HG02763 (cell line): ENCODE data around the gene SPC24.
"Not testable (repeated sequence)": the region's sequence is repeated elsewhere in the genome, so short reads cannot be mapped to it uniquely, and the experiment has no call there.

ENCODE experiments used
- ATAC-seq: cut with Tn5 transposase; IDR thresholded peaks from one replicate; pipeline ENCODE4 v1.9.1; 2021; ENCODE audit warnings: mild to moderate bottlenecking, moderate library complexity; ENCODE audit not compliant: unreplicated experiment

Gene SPC24

DNA sequence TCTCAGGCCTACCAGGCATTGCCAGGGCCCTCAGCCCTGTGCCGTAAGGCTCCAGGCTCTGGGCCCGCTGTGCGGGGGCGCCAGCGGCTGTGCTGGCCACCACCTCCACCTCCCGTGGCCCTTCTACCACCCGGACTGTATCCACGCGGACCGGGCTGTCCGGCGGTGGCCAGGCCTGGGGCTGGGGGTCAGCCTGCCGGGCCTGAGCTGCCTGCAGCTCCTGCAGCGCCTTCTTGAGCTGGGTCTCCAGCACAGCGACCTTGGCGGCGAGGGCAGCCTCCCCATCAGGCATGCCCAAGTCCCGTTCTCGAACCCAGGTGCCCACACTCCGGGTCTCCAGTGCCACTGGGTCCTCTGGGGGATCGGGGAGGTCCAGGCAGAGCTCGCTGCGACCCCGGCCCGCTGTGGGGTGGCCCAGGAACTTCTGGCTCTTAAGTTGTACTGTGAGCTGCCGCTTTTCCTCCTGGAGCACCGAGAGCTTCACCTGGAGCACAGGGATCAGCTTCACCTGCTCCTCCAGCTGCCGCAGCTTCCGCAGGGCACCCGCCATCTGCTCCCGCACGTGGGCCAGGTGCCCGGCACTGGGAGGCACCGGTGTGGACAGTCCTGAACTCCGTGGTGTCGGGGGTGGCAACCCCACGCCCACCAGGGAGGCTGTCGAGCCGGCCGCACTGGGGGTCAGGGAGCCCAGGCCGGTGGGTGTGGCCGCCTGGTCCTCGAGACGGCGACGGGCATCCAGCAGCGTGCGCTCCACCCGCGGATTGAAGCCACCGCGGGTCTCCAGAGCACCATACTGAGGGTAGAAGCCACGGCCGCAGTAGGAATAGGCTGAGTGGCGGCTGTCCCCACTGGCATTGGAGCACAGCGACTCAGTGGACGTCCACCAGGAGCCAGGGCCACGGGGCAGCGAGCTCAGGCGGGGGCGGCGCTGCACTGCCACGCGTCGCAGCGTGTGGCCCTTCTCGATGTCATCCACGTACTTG lies 37.7 kb upstream of the SPC24 start:
- no peak for ATAC-seq

DNA sequence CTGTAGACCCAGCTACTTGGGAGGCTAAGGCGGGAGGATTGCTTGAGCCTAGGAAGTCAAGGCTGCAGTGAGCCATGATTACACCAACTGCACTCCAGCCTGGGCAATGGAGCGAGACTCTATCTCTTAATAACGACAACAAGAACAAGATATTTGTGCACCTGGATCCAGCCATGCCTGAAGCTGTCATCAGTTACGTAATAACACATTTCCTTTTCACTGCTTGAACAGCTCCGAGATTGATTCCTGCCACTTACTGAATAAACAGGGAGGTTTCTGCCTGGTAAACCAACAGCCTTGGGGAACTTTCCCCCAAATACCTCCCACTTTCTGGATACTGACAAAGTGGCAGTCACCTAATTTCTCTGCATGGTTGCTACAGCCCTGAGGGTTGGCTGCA lies 36.4 kb upstream of the SPC24 start:
- no peak for ATAC-seq

DNA sequence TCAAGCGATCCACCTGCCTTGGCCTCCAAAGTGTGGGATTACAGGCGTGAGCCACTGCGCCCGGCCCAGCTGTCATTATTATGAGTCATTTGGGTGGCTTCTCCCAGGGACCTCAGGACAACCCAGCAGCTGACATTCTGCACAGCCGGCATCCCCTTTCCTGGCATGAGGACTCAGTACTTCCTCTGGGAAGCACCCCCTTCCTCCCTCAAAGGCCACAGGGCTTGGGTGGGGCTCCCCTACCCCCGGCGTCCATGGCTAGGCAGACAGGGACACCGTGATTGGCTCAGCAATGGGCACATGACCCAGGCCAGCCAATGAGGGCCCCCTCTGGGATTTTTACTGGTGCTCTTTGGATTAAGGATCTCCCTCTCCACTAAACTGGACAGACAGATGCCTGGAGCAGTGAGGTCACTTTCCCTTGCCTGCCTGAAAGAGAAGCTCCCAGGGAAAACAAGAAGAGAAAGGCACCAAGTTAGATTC lies 35.7 kb upstream of the SPC24 start:
- no peak for ATAC-seq

DNA sequence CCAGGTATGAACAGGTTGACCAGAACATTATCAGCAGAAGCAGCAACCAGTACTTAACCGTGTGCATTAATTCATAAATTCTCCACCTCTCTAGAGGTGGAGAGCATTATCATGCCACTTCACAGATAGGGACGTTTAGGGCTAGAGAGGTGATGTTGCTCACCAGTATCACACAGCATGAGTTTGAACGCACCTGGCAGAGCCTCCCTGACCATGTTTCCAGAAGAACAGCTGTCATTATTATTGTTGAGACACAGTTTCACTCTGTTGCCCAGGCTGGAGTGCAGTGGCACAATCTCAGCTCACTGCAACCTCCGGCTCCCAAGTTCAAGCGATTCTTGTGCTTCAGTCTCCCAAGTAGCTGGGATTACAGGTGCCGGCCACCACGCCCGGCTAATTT lies 34.9 kb upstream of the SPC24 start:
- no peak for ATAC-seq

DNA sequence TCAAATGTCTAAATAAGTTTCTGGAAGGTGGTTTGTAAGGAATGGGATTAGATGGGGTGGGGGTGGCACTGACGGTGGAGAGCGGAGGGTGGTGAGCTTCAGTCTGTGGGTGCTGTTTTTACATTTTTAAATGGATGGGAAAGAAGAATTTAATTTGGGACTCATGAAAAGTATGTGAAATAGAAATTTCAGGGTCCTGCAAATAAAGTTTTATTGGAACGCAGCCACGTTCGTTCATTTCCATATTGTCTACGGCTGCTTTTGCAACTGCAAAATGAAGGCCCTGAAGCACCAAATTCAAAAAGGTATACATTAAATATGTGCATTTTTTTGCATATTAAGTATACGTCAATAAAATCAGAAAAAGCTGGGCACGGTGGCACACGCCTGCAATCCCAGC lies 31.9 kb upstream of the SPC24 start:
- no peak for ATAC-seq

DNA sequence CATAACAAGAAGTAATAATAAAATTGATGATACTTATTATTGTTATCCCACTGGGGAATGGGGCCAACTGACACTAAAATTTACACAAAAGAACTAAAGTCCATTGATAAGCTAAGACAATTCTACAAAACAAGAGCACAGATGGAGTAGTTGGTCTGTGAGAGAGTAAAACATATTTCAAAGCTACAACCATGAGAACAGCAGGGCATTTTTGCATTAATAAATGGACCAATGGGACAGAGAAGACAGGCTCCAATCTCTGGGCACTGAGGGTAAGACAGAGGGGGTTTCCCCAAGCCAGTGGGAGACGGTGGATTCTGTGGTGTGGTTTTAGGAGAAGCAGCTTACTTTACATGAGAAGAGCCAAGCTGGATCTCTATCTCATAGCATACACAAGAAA lies 27.4 kb upstream of the SPC24 start:
- ATAC-seq = no peak

DNA sequence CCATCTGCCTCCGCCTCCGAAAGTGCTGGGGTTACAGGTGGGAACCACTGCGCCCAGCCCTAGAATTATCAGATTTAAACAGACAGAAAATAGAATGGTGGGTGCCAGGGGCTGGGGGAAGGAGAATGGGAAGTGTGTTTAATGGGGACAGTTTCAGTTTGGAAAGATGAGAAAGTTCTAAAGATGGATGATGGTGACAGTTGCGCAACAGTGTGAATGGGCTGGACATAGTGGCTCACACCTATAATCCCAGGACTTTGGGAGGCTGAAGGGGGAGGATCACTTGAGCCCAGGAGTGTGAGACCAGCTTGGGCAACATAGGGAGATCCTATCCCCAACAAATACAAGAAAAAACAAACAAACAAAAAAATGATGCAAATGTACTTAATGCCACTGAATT lies 25.9 kb upstream of the SPC24 start:
- ATAC-seq = no peak

DNA sequence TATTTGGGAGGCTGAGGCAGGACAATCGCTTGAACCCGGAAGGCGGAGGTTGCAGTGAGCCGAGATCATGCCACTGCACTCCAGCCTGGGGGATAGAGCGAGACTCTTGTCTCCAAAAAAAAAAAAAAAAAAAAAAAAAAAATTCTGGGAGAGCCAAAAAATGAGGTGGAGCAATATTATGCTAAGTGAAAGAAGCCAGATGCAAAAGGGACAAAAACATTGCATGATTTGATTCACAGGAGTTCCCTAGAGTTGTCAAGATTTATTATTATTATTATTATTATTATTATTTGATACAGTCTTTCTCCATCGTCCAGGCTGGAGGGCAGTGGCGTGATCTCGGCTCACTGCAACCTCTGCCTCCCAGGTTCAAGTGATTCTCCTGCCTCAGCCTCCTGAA lies 25.4 kb upstream of the SPC24 start:
- not testable (repeated sequence) for ATAC-seq

DNA sequence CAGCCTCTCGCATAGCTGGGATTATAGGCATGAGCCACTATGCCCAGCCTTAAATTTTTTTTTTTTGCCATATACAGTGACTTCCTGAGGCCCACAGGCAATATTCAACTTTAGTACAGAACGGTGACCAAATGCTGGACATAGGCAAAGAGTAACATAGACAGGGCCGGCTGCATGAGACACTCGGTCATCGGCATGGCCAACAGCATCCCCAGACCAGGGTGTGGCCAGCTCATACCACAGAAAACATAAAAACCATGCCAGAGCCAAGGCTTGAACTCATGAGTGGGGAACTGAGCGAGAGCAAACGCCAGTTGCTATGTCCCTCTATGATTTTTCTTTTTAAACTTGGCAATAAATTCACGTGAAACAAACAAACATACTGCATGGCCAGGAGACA lies 24.8 kb upstream of the SPC24 start:
- no peak for ATAC-seq

DNA sequence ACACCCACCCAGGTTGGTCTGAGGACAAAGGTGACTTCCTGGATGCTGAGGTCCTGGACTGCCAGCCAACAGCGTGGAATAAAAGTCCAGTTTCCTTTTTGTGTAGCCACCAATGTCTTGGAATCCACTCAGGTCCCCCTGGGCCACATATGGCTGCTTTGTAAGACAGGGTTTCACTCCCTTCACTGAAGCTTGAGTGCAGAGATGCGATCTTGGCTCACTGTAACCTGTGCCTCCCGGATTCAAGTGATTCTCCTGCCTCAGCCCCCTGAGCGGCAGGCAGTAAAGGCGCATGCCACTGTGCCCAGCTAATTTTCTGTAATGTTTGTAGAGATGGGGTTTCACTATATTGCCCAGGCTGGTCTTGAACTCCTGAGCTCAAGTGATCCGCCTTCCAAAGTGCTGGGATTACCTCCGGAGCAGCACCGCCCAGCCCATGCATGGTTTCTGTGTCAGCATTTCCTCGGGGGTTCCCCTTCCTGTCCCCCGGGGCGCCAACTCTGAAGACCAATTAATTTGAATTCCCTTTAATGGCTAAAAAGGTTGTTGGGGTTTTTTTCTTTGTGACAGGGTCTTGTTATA lies 24.2 kb upstream of the SPC24 start:
- ATAC-seq = no peak

DNA sequence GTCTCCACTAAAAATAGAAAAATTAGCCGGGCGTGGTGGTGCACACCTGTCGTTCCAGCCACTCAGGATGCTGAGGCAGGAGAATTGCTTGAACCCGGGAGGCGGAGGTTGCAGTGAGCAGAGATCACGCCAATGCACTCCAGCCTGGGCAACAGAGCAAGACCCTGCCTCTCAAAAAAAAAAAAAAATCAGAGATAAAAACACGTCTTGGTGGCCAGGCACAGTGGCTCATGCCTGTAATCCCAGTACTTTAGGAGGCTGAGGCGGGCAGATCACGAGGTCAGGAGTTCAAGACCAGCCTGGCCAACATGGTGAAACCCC lies 23.5 kb upstream of the SPC24 start:
- ATAC-seq = not testable (repeated sequence)

DNA sequence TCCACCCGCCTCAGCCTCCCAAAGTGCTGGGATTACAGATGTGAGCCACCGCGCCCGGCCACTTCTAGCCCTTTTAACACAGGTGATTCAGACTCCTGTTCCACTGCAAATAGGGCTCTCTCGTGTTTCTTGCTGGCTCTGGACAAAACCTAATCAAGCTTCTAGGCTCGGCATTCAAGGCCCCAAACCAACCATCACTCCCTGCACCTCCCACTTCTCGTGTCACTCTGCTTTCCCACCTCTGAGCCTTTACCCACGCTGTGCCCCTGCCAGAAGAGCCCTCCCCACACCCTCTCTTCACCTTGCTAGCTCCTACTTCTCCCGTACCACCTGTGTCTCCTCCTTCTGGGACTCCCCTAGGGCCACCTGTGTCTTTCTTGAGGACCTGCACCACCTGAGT lies 22.0 kb upstream of the SPC24 start:
- ATAC-seq = no peak

DNA sequence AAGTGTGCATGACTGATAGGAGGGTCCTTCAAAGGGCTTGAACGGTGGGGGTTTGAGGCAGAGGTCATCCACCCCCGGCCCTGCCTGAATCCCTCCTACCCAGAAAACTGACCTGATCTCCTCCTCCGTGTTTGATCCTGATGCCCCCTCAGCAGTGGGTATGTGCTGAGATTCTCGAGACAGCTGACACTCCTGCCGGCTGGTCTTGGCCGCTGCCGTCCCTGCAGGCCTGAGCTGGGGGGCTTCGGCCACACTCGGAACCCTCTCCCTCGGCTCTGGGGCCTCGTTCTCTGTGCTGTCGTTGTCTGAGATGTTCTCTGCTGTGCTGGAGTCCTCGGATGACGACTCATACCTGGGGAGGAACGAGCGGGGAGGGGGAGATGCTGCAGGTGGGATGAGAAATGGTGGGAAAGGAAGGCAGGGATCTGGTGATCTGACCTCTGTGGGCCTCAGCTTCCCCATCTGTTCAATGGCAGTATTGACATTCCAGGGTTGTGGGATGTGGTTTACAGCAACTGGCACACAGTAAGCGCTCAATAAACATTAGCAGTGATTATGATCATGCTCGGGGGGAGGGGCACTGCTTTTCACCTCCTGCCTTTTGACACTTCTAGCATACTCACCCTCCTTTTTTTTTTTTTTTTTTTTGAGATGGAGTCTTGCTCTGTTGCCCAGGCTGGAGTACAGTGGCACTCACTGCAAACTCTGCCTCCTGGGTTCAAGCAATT lies 21.0 kb upstream of the SPC24 start:
- no peak for ATAC-seq

DNA sequence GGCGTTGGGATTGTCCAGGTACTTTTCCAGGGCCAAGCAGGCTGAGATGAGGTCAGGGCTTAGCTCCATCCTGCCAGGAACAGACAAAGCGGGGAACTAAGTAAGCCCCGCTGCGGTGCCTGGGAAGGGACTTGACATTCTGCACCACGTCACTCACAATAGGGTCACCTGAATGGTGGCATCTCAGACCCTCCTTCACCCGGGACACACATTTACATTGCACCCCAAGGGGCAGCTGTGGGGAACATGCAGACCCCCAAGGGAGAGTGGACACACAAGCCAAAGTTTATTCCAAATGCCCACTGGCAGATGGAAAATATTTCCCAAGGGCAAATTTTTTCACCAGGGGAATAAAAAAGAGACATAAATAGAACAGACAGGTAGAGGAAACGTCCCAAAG lies 20.3 kb upstream of the SPC24 start:
- no peak for ATAC-seq

DNA sequence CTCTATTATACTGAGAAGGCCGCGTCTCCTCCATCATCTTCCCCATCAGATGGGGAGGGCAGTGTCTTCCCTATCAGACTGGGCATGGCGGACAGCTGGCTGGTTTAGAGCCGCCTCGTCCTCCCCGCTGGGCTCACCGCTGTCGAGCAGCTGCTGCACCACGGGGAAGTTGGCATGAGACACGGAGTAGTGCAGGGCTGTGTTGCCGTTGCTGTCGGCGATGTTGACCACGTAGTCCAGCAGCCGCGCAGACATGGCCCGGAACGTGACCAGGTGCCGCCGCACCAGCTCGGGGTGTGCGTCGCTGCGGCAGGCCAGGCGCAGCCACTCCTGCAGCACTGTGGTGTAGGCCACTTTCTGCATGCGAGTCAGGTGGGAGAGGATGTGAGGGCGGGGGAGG lies 18.8 kb upstream of the SPC24 start:
- no peak for ATAC-seq

DNA sequence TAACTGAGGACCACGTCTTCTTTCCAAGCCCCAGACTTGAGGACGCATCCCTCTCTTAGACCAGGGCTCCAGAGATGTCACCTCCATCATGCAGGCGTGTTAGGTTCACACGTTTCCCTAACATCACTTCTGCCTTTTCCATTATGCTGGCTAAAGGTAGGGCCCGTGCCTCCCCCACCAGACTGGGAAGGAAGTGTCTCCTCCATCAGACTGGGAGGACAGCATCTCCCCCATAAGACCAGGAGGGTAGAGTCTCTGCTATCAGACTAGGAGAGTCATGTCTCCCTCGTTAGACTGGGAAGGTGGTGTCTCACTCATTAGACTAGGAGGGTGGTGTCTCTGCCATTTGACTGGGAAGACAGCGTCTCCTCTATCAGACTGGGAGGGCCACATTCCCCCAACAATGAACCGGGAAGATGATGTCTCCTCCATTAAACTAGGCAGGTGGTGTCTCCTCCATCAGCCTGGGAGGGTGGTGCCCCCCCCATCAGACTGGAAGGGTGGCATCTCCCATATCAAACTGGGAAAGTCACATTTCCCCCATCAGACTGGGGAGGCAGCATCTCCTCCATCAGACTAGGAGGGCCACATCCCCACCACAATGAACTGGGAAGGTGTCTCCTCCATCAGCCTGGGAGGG lies 18.1 kb upstream of the SPC24 start:
- no peak for ATAC-seq

DNA sequence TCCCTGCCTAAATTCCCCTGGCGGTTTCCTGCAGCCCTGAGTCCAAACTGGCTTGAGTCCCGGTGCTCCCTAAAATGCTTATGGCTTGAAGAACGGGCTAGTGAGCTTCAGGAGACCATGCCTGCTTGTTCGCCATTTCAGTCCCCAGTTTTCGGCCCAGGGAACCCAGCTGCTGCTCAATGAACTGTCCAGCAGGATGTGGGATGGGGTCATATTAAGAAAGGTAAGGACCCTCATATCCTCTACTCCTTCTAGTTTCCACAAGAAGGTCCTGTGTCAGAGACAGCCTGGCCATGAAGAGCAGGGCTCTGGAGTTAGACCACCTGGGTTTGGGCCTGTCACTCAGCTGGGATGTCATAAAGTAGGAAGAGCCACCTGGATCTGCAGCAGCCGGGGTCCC lies 17.0 kb upstream of the SPC24 start:
- no peak for ATAC-seq

DNA sequence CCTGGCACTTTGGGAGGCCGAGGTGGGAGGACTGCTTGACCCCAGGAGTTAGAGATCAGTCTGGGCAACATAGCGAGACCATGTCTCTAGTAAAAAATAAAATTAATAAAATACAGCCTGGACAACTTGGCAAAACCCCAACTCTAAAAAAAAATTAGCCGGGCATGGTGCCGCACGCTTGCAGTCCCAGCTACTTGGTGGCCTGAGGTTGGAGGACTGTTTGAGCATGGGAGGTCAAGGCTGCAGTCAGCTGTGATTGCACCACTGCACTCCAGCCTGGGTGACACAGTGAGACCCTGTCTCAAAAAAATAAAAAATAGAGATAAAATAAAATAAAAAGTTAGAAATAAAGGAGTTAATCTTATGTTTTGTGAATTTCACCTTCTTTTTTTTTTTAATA lies 15.6 kb upstream of the SPC24 start:
- no peak for ATAC-seq

DNA sequence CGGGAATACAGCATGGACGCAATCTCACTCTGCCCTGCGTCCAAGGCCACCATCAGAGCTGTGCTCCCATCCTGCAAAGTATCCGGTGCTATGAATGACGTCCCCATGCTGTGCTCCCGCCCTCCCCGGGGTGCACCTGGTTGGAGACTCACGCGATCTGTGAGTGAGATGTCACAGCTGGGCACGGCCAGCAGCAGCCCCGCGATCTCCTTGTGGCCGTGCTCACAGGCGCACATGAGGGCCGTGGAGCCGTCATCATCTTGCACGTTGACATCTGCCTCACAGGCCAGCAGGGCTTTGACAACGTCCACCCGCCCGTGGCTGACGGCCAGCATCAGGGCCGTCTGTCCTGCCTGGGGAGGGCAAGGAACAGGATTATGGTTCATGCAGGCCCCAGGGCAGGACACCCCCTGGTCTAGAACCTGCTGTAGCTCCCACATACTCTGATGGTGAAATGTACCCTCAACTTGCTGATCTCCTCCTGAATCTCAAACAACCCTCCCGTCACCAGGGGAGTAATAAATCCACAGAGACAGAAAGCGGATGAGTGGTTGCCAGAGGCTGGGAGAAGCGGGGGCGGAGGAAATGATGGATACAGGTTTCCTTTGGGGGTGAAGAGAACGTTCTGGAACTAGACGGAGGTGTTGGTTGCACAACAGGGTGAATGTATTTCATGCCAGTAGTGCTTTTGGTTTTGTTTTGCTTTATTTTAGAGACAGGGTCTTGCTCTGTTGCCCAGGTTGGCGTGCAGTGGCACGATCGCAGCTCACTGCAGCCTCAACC lies 14.5 kb upstream of the SPC24 start:
- no peak for ATAC-seq

DNA sequence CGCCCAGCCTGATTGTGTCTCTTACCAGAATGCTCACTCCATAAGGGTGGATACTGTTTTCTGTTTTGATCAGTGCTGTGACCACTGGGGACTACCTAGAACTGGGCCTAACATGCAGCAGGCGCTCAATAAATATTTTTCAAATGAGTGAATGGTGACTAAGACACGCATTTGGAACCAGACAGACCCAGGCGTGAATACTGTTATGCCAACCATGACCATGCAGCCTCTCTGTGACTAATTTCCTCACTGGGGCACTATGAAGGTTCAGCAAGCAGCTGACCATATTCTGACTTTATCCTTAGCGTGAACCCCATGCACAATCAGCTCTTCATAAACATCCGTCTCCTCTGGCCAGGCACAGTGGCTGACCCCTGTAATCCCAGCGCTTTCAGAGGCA lies 13.0 kb upstream of the SPC24 start:
- no peak for ATAC-seq
